Natural killer cell (primary cell): ENCODE data around the gene RILPL2. TPM values are rescaled to one million over a fixed set of nuclear protein-coding genes. Genes with fewer than 3 reads are reported as not detected.

ENCODE experiments used
- ATAC-seq, 3 donors: fragments of 150-1000 bp in 2 of 3; fragments of 200-7000 bp in 1 of 3; cut with Tn5 transposase; 1 replicate in 1 of 3; 2 replicates in 2 of 3; pipeline ENCODE4 v1.10.0; 2021; ENCODE audit warnings: mild to moderate bottlenecking in 2 of 3, moderate library complexity in 2 of 3
- DNase-seq, 2 donors: peaks; one replicate each; pipeline versions ENCODE4 v3.0.0 to v3.0.0-alpha.2; 2013 to 2021; ENCODE audit warnings: mixed read lengths in 1 of 2
- H3K27ac ChIP-seq: one replicate; pipeline ENCODE4 v1.5.1; 2013; ENCODE audit warnings: mild to moderate bottlenecking, low read length
- H3K27me3 ChIP-seq: one replicate; pipeline ENCODE4 v1.6.1; 2013; ENCODE audit warnings: low read length; ENCODE audit not compliant: control insufficient read depth, insufficient read depth
- H3K36me3 ChIP-seq: one replicate; pipeline ENCODE4 v1.6.1; 2013; ENCODE audit warnings: low read length; ENCODE audit not compliant: control insufficient read depth, insufficient read depth
- H3K4me1 ChIP-seq: one replicate; pipeline ENCODE4 v1.6.1; 2013; ENCODE audit warnings: low read length; ENCODE audit not compliant: control insufficient read depth, insufficient read depth
- H3K4me3 ChIP-seq: one replicate; pipeline ENCODE4 v1.5.1; 2013; ENCODE audit warnings: low read length
- H3K9me3 ChIP-seq: one replicate; pipeline ENCODE4 v1.6.1; 2013; ENCODE audit warnings: low read length; ENCODE audit not compliant: control insufficient read depth, insufficient read depth
- H3K27ac Mint-ChIP-seq, 2 donors: one replicate each; pipeline ENCODE4 v1.8.0; 2022; ENCODE audit warnings: mild to moderate bottlenecking in 2 of 2, mixed read lengths in 2 of 2, moderate library complexity in 1 of 2
- H3K27me3 Mint-ChIP-seq, 2 donors: one replicate each; pipeline ENCODE4 v1.8.0; 2022; ENCODE audit warnings: low read depth in 2 of 2, mixed read lengths in 2 of 2
- H3K36me3 Mint-ChIP-seq: one replicate; pipeline ENCODE4 v1.8.0; 2022; ENCODE audit warnings: mixed read lengths
- H3K4me1 Mint-ChIP-seq, 2 donors: one replicate each; pipeline ENCODE4 v1.8.0; 2022; ENCODE audit warnings: mixed read lengths in 2 of 2
- H3K4me3 Mint-ChIP-seq: one replicate; pipeline ENCODE4 v1.8.0; 2022; ENCODE audit warnings: mild to moderate bottlenecking, moderate library complexity, mixed read lengths
- H3K9me3 Mint-ChIP-seq, 2 donors: one replicate each; pipeline ENCODE4 v1.8.0; 2022; ENCODE audit warnings: mixed read lengths in 2 of 2
- WGBS: methylation state at CpG from one replicate; pipeline ENCODE4 v1.1.7; 2013; ENCODE audit warnings: missing lambda C conversion rate; ENCODE audit not compliant: insufficient coverage; 5-methylcytosine and 5-hydroxymethylcytosine counted together
- intact Hi-C: fragments of 100-400 bp; cut with micrococcal nuclease; formaldehyde crosslinking; loops from one replicate; pipeline ENCODE4 v1.14.2; 2022
- total RNA-seq, 4 donors: library from RNA; stranded (reverse); fragments of 120-200 nt in 1 of 4; gene quantifications; one replicate each; pipeline versions ENCODE4 v1.2.3 to v1.2.4, GENCODE V29; 2013 to 2022
- TF ChIP-seq, protein P1 (sequence below): fragments of 200-600 bp; IDR thresholded peaks from one replicate; pipeline ENCODE4 v1.8.0; 2022; ENCODE audit warnings: antibody characterized with exemption

RILPL2 gene
- total RNA-seq, 3 donors from 2014 or later (not counting 1 experiment from before 2014, with no cell fraction given) = 3.6 to 5.5 (median 4.4) TPM

DNA sequence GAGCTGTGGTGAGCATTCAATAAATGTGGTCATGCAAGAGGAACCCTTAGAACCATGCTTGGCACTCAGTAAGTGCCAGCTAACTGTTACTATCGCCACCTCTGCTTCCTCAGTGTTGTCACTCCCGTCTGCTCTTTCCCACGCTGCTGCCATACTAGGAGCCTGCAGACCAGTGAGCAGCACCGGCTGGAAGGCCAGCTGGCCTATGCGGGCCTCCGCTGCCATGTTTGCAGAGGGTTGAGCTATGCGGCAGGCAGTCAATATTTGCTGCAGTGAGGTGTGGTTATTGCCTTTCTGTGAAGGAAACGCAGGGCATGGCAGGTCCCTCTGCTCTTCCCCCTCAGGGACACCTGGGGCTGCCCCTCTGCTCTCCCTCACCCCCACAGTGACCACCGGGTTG, 39.5 kb downstream of the RILPL2 start:
- intact Hi-C loops = no loop called here
- no peak overlapping the region for H3K27ac Mint-ChIP-seq
- Histone ChIP-seq H3K27ac (no peak overlapping the region), H3K27me3 (no peaks in the 10 kb centered on the region), H3K4me3 (no peak overlapping the region), H3K4me1 (peaks cover 2% of the 10 kb centered on the region), H3K9me3 (no peaks in the 10 kb centered on the region), H3K36me3 (peaks cover 45% of the 10 kb centered on the region)
- H3K9me3 Mint-ChIP-seq = no peaks in the 10 kb centered on the region
- 94% methylated on average over 9 of the region's 9 CpGs for WGBS
- TF ChIP-seq, protein P1, sequence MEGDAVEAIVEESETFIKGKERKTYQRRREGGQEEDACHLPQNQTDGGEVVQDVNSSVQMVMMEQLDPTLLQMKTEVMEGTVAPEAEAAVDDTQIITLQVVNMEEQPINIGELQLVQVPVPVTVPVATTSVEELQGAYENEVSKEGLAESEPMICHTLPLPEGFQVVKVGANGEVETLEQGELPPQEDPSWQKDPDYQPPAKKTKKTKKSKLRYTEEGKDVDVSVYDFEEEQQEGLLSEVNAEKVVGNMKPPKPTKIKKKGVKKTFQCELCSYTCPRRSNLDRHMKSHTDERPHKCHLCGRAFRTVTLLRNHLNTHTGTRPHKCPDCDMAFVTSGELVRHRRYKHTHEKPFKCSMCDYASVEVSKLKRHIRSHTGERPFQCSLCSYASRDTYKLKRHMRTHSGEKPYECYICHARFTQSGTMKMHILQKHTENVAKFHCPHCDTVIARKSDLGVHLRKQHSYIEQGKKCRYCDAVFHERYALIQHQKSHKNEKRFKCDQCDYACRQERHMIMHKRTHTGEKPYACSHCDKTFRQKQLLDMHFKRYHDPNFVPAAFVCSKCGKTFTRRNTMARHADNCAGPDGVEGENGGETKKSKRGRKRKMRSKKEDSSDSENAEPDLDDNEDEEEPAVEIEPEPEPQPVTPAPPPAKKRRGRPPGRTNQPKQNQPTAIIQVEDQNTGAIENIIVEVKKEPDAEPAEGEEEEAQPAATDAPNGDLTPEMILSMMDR = no peak
- ATAC-seq = no peak
- no peak overlapping the region for H3K4me3 Mint-ChIP-seq
- no peak for DNase-seq
- H3K36me3 Mint-ChIP-seq = peaks cover 7% of the 10 kb centered on the region
- no peaks in the 10 kb centered on the region for H3K27me3 Mint-ChIP-seq
- peaks cover 12% of the 10 kb centered on the region in 2 donors for H3K4me1 Mint-ChIP-seq

DNA sequence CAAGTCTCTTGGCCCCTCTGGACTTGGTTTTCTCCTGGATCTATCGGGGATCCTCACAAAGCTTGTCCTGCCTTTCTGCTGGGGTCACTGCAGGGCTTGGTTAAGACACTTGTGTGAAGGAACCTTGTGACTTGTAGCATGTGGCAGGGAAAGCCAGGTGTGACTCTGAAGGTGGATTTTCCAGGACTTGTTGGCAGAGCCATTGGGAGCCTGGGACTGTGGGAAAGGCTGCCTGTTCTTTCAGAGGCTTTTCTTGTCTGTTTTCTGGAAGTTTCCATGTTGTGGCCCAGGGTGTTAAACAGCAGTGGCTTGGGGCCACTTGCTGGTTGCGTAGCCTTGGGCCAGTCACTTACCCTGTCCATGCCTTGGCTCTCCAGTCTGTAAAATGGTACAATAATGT, 39.9 kb downstream of the RILPL2 start:
- Mint-ChIP-seq H3K4me3 (no peak overlapping the region), H3K36me3 (peaks cover 7% of the 10 kb centered on the region), H3K9me3 (no peaks in the 10 kb centered on the region), H3K4me1 (peaks cover 12 to 16% of the 10 kb centered on the region in 2 donors), H3K27me3 (no peaks in the 10 kb centered on the region), H3K27ac (no peak overlapping the region)
- ATAC-seq (no peak), DNase-seq (no peak)
- H3K27me3 ChIP-seq = no peaks in the 10 kb centered on the region
- H3K36me3 ChIP-seq = peaks cover 49% of the 10 kb centered on the region
- no peak overlapping the region for H3K4me3 ChIP-seq
- H3K27ac ChIP-seq = no peak overlapping the region
- TF ChIP-seq, protein P1 = no peak
- no peaks in the 10 kb centered on the region for H3K9me3 ChIP-seq
- peaks cover 6% of the 10 kb centered on the region for H3K4me1 ChIP-seq
- 100% methylated on average over 2 of the region's 2 CpGs for WGBS
- intact Hi-C loops = no loop called here

DNA sequence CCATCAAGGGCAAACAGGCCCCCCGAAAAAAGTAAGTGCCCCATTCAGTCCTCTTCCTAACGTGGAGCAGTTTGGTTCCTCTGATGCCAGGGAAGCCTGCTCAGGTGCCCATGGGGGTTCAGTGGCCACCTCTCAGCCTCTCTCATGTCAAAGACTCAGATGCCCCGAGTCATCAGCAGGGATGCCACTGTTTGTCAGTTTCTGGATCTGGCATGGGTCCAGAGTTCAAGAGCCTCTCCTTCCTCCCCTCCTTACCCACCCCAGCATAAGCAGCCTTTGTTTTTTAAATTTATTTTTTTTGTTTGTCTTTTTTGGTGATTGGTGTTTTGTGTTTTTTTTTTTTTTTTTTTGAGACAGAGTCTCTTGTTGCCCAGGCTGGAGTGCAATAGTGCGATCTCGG, 41.2 kb downstream of the RILPL2 start:
- TF ChIP-seq, protein P1 = no peak
- Histone ChIP-seq H3K9me3 (no peaks in the 10 kb centered on the region), H3K4me3 (no peak overlapping the region), H3K4me1 (peaks cover 17% of the 10 kb centered on the region), H3K27ac (no peak overlapping the region), H3K36me3 (peaks cover 51% of the 10 kb centered on the region), H3K27me3 (no peaks in the 10 kb centered on the region)
- Mint-ChIP-seq H3K4me1 (peaks cover 17 to 29% of the 10 kb centered on the region in 2 donors), H3K9me3 (no peaks in the 10 kb centered on the region), H3K4me3 (no peak overlapping the region), H3K36me3 (peaks cover 7% of the 10 kb centered on the region), H3K27me3 (no peaks in the 10 kb centered on the region), H3K27ac (peak overlapping the region; percentile 7 to 45)
- DNase-seq (no peak), ATAC-seq (no peak)
- intact Hi-C loops = no loop called here
- WGBS = 96% methylated on average over 5 of the region's 5 CpGs

DNA sequence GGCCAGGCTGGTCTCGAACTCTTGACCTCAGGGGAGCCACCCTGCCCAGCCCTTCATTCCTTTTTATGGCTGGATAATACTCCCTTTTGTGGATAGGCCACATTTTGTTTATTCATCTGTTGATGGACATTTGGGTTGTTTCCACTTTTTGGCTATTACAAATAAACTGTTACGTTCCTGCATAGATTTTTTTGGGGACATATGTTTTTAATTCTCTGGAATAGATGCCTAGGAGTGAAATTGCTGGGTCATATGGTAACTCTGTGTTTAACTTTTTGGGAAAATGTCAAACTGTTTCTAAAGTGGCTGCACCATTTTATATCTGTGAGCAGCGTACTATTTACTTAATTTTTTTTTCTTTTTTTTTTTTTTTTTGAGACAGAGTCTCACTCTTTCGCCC, 42.7 kb downstream of the RILPL2 start:
- Mint-ChIP-seq H3K4me3 (no peak overlapping the region), H3K27me3 (no peaks in the 10 kb centered on the region), H3K36me3 (peaks cover 7% of the 10 kb centered on the region), H3K27ac (peak overlapping the region in 1 of 2 donors; percentile 56), H3K9me3 (no peaks in the 10 kb centered on the region), H3K4me1 (peaks cover 23 to 29% of the 10 kb centered on the region in 2 donors)
- TF ChIP-seq, protein P1 = no peak
- Histone ChIP-seq H3K9me3 (no peaks in the 10 kb centered on the region), H3K27ac (no peak overlapping the region), H3K4me1 (peaks cover 24% of the 10 kb centered on the region), H3K4me3 (no peak overlapping the region), H3K27me3 (no peaks in the 10 kb centered on the region), H3K36me3 (peaks cover 48% of the 10 kb centered on the region)
- WGBS = 99% methylated on average over 4 of the region's 4 CpGs
- ATAC-seq = no peak
- DNase-seq = no peak
- intact Hi-C loops = no loop called here
